H1 (cell line): Measurements from ENCODE around the gene KCTD21. TPM values are rescaled to one million over a fixed set of nuclear protein-coding genes. Genes with fewer than 3 reads are reported as not detected.

ENCODE experiments used
- CTCF ChIA-PET: fragments of 300-600 bp; sonication (Branson Sonifier 250); formaldehyde crosslinking; loops from one replicate; lab custom pipeline; 2021; ENCODE audit not compliant: partially characterized antibody; lab: Charles Lee
- POLR2A ChIA-PET: fragments of 300-600 bp; sonication (Branson Sonifier 250); formaldehyde crosslinking; loops from one replicate; lab custom pipeline; 2021; ENCODE audit warnings: inconsistent platforms; ENCODE audit not compliant: partially characterized antibody; lab: Charles Lee
- DNase-seq, 2 experiments: peaks; one replicate each; pipeline versions ENCODE4 v3.0.0 to v3.0.0-alpha.2; 2010 to 2022; ENCODE audit warnings: low spot score in 2 of 2, low read depth in 1 of 2, mixed read lengths in 1 of 2
- FAIRE-seq: peaks from 2 replicates; lab custom pipeline; 2011; peaks lifted over from hg19 to GRCh38; lab: Jason Lieb, UNC
- H2AFZ ChIP-seq: 2 replicates; pipeline ENCODE4 v1.8.1; 2012; ENCODE audit warnings: low read length, inconsistent platforms
- H2AK5ac ChIP-seq: 2 replicates; pipeline ENCODE4 v1.6.1; 2013; ENCODE audit warnings: low read depth, low read length
- H2BK120ac ChIP-seq: replicated peaks from 2 replicates; pipeline ENCODE3; 2013; ENCODE audit warnings: low read depth, low read length, inconsistent platforms
- H2BK12ac ChIP-seq: 2 replicates; pipeline ENCODE4 v1.6.1; 2013; ENCODE audit warnings: low read depth, low read length
- H2BK15ac ChIP-seq: 2 replicates; pipeline ENCODE4 v1.6.1; 2013; ENCODE audit warnings: low read length
- H2BK20ac ChIP-seq: 2 replicates; pipeline ENCODE4 v1.6.1; 2013; ENCODE audit warnings: low read length
- H2BK5ac ChIP-seq: 2 replicates; pipeline ENCODE4 v1.6.1; 2013; ENCODE audit warnings: low read depth, low read length
- H3K14ac ChIP-seq: 2 replicates; pipeline ENCODE4 v1.6.1; 2013; ENCODE audit warnings: inconsistent platforms; ENCODE audit not compliant: insufficient read length
- H3K18ac ChIP-seq: 2 replicates; pipeline ENCODE4 v1.6.1; 2013; ENCODE audit warnings: low read length; ENCODE audit errors: extremely low read depth
- H3K23ac ChIP-seq: 2 replicates; pipeline ENCODE4 v1.6.1; 2013; ENCODE audit warnings: inconsistent platforms; ENCODE audit not compliant: insufficient read length
- H3K23me2 ChIP-seq: 2 replicates; pipeline ENCODE4 v1.6.1; 2013; ENCODE audit warnings: low read depth, low read length
- H3K27ac ChIP-seq: 2 replicates; pipeline ENCODE4 v1.6.1; 2011; ENCODE audit warnings: low read depth, low read length, inconsistent platforms
- H3K27me3 ChIP-seq, 4 experiments: replicated peaks in 1 of 4; 1 replicate in 1 of 4; 2 replicates in 3 of 4; pipeline versions ENCODE4 v1.6.1 to v1.8.1; 2011 to 2013; ENCODE audit warnings: low read length in 3 of 4, mild to moderate bottlenecking in 3 of 4, inconsistent platforms in 2 of 4, mixed read lengths in 2 of 4, moderate library complexity in 1 of 4; ENCODE audit not compliant: control insufficient read depth in 3 of 4, insufficient read depth in 3 of 4; ENCODE audit errors: extremely low read depth in 1 of 4
- H3K36me3 ChIP-seq, 4 experiments: 2 replicates each; pipeline versions ENCODE4 v1.6.1 to v1.8.1; 2011 to 2013; ENCODE audit warnings: mild to moderate bottlenecking in 4 of 4, low read length in 3 of 4, moderate library complexity in 2 of 4, control low read depth in 1 of 4, inconsistent platforms in 1 of 4; ENCODE audit not compliant: insufficient read depth in 4 of 4, control insufficient read depth in 2 of 4
- H3K4ac ChIP-seq: replicated peaks from 2 replicates; pipeline ENCODE3; 2013; ENCODE audit warnings: low read length, low read depth, mixed read lengths, inconsistent platforms; ENCODE audit not compliant: insufficient read length
- H3K4me1 ChIP-seq, 4 experiments: replicated peaks in 1 of 4; 1 replicate in 1 of 4; 2 replicates in 3 of 4; pipeline versions ENCODE4 v1.6.1 to v1.8.1; 2011 to 2013; ENCODE audit warnings: low read length in 3 of 4, inconsistent platforms in 2 of 4, mixed read lengths in 1 of 4; ENCODE audit not compliant: insufficient read depth in 4 of 4, control insufficient read depth in 3 of 4
- H3K4me2 ChIP-seq, 2 experiments: 2 replicates each; pipeline versions ENCODE4 v1.6.1 to v1.8.1; 2011 to 2013; ENCODE audit warnings: low read depth in 2 of 2, low read length in 2 of 2, control low read depth in 1 of 2, inconsistent platforms in 1 of 2, mild to moderate bottlenecking in 1 of 2; ENCODE audit not compliant: insufficient read depth in 1 of 2
- H3K4me3 ChIP-seq, 4 experiments: fragments of 200-600, 300-600 bp in 1 of 4; sonication (generic), shearing (Covaris generic), sonication (Bioruptor Twin) in 1 of 4; 2 replicates each; pipeline versions ENCODE4 v1.5.1 to v1.8.1; 2011 to 2016; ENCODE audit warnings: low read length in 4 of 4, low read depth in 3 of 4, control low read depth in 2 of 4, inconsistent platforms in 2 of 4, mild to moderate bottlenecking in 2 of 4, mixed read lengths in 1 of 4, moderate library complexity in 1 of 4; ENCODE audit not compliant: insufficient read depth in 2 of 4; ENCODE audit errors: extremely low read depth in 1 of 4
- H3K56ac ChIP-seq: replicated peaks from 2 replicates; pipeline ENCODE3; 2013; ENCODE audit warnings: low read depth, mild to moderate bottlenecking, mixed read lengths, low read length, inconsistent platforms; ENCODE audit not compliant: insufficient read length
- H3K79me1 ChIP-seq: 2 replicates; pipeline ENCODE4 v1.6.1; 2013; ENCODE audit warnings: low read depth, low read length, control low read depth
- H3K79me2 ChIP-seq, 2 experiments: 2 replicates each; pipeline versions ENCODE4 v1.6.1 to v1.8.1; 2012 to 2013; ENCODE audit warnings: low read length in 2 of 2, mild to moderate bottlenecking in 2 of 2, inconsistent platforms in 1 of 2; ENCODE audit not compliant: insufficient read depth in 2 of 2, control insufficient read depth in 1 of 2
- H3K9ac ChIP-seq, 4 experiments: replicated peaks in 1 of 4; 1 replicate in 1 of 4; 2 replicates in 3 of 4; pipeline versions ENCODE4 v1.6.1 to v1.8.1; 2011 to 2013; ENCODE audit warnings: low read depth in 3 of 4, low read length in 3 of 4, control low read depth in 2 of 4, mild to moderate bottlenecking in 2 of 4, moderate library complexity in 2 of 4, inconsistent platforms in 1 of 4; ENCODE audit errors: extremely low read depth in 1 of 4
- H3K9me3 ChIP-seq, 2 experiments: 2 replicates each; pipeline versions ENCODE4 v1.6.1 to v1.8.1; 2012 to 2013; ENCODE audit warnings: mild to moderate bottlenecking in 2 of 2, moderate library complexity in 2 of 2, control low read depth in 1 of 2, inconsistent platforms in 1 of 2, low read depth in 1 of 2, low read length in 1 of 2, mixed read lengths in 1 of 2; ENCODE audit not compliant: insufficient read depth in 2 of 2
- H4K20me1 ChIP-seq, 2 experiments: replicated peaks in 1 of 2; 2 replicates each; pipeline versions ENCODE3 to v1.8.1; 2011 to 2013; ENCODE audit warnings: inconsistent platforms in 2 of 2, low read length in 2 of 2, mild to moderate bottlenecking in 1 of 2; ENCODE audit not compliant: insufficient read depth in 2 of 2, control insufficient read depth in 1 of 2
- H4K5ac ChIP-seq: 2 replicates; pipeline ENCODE4 v1.6.1; 2013; ENCODE audit warnings: low read length, low read depth, mixed read lengths, inconsistent platforms; ENCODE audit not compliant: insufficient read length
- H4K8ac ChIP-seq: 2 replicates; pipeline ENCODE4 v1.8.0; 2013; ENCODE audit warnings: mild to moderate bottlenecking, moderate library complexity, low read length, inconsistent platforms; ENCODE audit not compliant: insufficient read depth; ENCODE audit errors: extremely low read depth
- H4K91ac ChIP-seq: replicated peaks from 2 replicates; pipeline ENCODE3; 2013; ENCODE audit warnings: low read length, mixed read lengths, inconsistent platforms; ENCODE audit not compliant: insufficient read length
- ASH2L ChIP-seq: fragments of 200-600, 300-600 bp; sonication (generic); IDR thresholded peaks from one replicate; pipeline ENCODE4 v1.7.1; 2017; ENCODE audit warnings: low read length
- BACH1 ChIP-seq: IDR thresholded peaks from 2 replicates; pipeline ENCODE4 v1.6.1; 2012; ENCODE audit warnings: low read length, improper control_type of control experiment
- GABPA ChIP-seq: IDR thresholded peaks from 2 replicates; pipeline ENCODE4 v1.6.1; 2011; ENCODE audit warnings: mild to moderate bottlenecking, low read length, moderate library complexity, borderline replicate concordance; ENCODE audit not compliant: insufficient read depth
- KDM4A ChIP-seq: IDR thresholded peaks from one replicate; pipeline ENCODE4 v1.7.1; 2012; ENCODE audit warnings: low read depth, mild to moderate bottlenecking, moderate library complexity, low read length, inconsistent platforms; ENCODE audit not compliant: severe bottlenecking
- MAFK ChIP-seq: IDR thresholded peaks from 2 replicates; pipeline ENCODE4 v1.6.1; 2012; ENCODE audit warnings: low read depth, mild to moderate bottlenecking, improper control_type of control experiment, low read length
- NANOG ChIP-seq: IDR thresholded peaks from 2 replicates; pipeline ENCODE4 v1.6.1; 2011; ENCODE audit warnings: low read length, low read depth, mild to moderate bottlenecking, inconsistent platforms; ENCODE audit not compliant: insufficient read depth, poor library complexity, severe bottlenecking
- SP2 ChIP-seq: IDR thresholded peaks from 2 replicates; pipeline ENCODE4 v1.6.1; 2012; ENCODE audit warnings: mild to moderate bottlenecking, low read length, inconsistent platforms
- YY1 ChIP-seq: IDR thresholded peaks from 2 replicates; pipeline ENCODE4 v1.6.1; 2011; ENCODE audit warnings: low read depth, mild to moderate bottlenecking, low read length
- WGBS, 2 experiments: shearing (Covaris generic) in 1 of 2; methylation state at CpG; one replicate each; pipeline versions ENCODE4 v1.1.6 to v1.1.7; 2013 to 2015; ENCODE audit warnings: low lambda C conversion rate in 2 of 2, mixed read lengths in 2 of 2, inconsistent platforms in 1 of 2, low coverage in 1 of 2, missing lambda C conversion rate in 1 of 2; ENCODE audit not compliant: insufficient replicate concordance in 2 of 2, insufficient coverage in 1 of 2, insufficient read length in 1 of 2; ENCODE audit errors: extremely low coverage in 1 of 2, missing lambda C conversion rate in 1 of 2; 5-methylcytosine and 5-hydroxymethylcytosine counted together
- polyA plus RNA-seq, 7 experiments: library from polyadenylated mRNA; depleted of rRNA in 3 of 7; stranded (reverse) in 5 of 7; unstranded in 2 of 7; fragments of >200 nt in 5 of 7; fragments of 200-250 nt in 2 of 7; gene quantifications; 1 replicate in 5 of 7; 2 replicates in 1 of 7; 4 replicates in 1 of 7; pipeline versions ENCODE4 v1.2.1 to v1.2.3, GENCODE V29; 2011 to 2013; ENCODE audit warnings: missing spikeins in 2 of 7, mixed read lengths in 2 of 7
- total RNA-seq: library from RNA; stranded (reverse); fragmentation: NEBNext Ultra II Directional; extraction: Animal tissue kit (Norgen Biotek cat#: 25700); gene quantifications from 2 replicates; pipeline ENCODE4 v1.2.1, GENCODE V29; 2021

The KCTD21 gene
- total and polyA plus RNA-seq, 2 of the 8 experiments (the other 6 are each of a cell fraction or from before 2014, with no cell fraction given): 3.2 to 4.1 TPM

DNA sequence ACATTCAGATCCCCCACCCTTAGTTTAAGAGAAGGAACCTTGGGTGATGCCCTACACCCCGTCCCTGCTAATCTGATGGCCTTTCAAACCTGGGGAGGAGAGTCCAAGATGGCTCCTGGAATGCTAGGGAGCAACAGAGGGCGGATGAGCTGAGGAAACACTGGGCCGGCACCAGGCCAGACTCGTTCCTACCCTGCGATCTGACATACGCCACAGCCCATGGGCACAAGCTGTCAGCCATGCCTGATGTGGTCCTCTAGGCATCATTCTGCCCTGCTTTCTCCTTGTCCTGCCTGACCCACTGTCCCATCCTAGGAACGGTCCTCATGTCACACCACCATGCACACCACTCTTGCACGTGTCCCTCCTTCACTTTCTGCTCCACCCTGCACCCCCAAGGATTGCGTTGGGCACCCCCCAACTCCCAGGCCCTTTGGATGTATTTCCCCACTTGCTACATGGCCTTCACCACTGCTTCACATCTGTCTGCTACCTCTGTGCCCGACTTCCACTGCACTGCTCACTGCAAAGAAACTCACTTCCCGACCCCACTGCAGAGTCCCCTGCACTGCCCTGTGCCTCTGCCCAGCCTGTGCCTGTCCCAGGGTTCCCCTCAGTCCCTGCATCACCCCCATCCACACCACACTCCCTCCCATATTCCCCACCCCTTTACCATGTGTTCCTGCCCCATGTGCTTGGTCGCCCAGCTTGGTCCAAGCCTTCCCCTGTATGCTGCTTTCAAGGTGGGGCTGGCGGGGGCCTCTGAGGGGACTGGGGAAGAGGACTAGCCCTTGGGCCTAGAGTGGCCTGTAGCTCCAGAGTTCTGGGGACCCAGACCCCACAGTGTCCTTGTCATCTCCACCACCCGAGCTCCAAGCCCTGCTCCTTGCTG, 29.5 kb upstream of the KCTD21 start:
- peaks cover 0 to 4% (median 0%) of the 10 kb centered on the region in 4 experiments; a peak in 3 of 8 replicates for H3K36me3 ChIP-seq
- H3K79me1 ChIP-seq: 0 out of 2 replicates have a peak, but pooled peaks cover 2% of the 10 kb centered on the region
- WGBS, 2 experiments: 89% methylated on average over 14 of the region's 14 CpGs; no CpG with 5 or more reads in 1 of the 2 experiments
- no peak overlapping the region for H3K14ac ChIP-seq
- H3K79me2 ChIP-seq: no peaks in the 10 kb centered on the region
- no peak overlapping the region for H2AFZ ChIP-seq
- H3K56ac ChIP-seq: no peak overlapping the region
- no peaks in the 10 kb centered on the region for H3K9me3 ChIP-seq
- H2BK120ac ChIP-seq: no peak overlapping the region
- no peak overlapping the region for H4K8ac ChIP-seq
- no peaks in the 10 kb centered on the region for H3K23me2 ChIP-seq
- H4K20me1 ChIP-seq: peaks cover 0 to 2% of the 10 kb centered on the region in 2 experiments
- ChIA-PET POLR2A (no interaction called here), CTCF (interaction anchor here (0.6 to 6.7 kb wide), 3 partner anchors 11 to 85 kb away, joined by 3 to 38 read pairs (median 3); no protein-coding TSS in a partner anchor)
- H3K27me3 ChIP-seq: no peaks in the 10 kb centered on the region
- no peak overlapping the region for H2BK12ac ChIP-seq
- no peak overlapping the region for H3K4ac ChIP-seq
- DNase-seq (no peak), FAIRE-seq (no peak)
- H2BK20ac ChIP-seq: no peak overlapping the region
- H3K23ac ChIP-seq: no peak overlapping the region
- no peak overlapping the region for H3K27ac ChIP-seq
- no peak overlapping the region for H4K5ac ChIP-seq
- H3K4me1 ChIP-seq: no peaks in the 10 kb centered on the region
- H3K4me2 ChIP-seq: no peak overlapping the region
- no peak overlapping the region for H3K18ac ChIP-seq
- TF ChIP-seq KDM4A (no peak), BACH1 (no peak), YY1 (no peak), ASH2L (no peak), SP2 (no peak), GABPA (no peak), NANOG (no peak), MAFK (no peak)
- no peak overlapping the region for H2BK15ac ChIP-seq
- no peak overlapping the region for H4K91ac ChIP-seq
- H3K9ac ChIP-seq: no peak overlapping the region
- no peak overlapping the region for H2AK5ac ChIP-seq
- no peak overlapping the region for H2BK5ac ChIP-seq
- H3K4me3 ChIP-seq: no peak overlapping the region
